Measurements from ENCODE around the gene ALDH7A1.
"Not testable (repeated sequence)": the region's sequence is repeated elsewhere in the genome, so short reads cannot be mapped to it uniquely, and the experiment has no call there.

ALDH7A1 gene

DNA sequence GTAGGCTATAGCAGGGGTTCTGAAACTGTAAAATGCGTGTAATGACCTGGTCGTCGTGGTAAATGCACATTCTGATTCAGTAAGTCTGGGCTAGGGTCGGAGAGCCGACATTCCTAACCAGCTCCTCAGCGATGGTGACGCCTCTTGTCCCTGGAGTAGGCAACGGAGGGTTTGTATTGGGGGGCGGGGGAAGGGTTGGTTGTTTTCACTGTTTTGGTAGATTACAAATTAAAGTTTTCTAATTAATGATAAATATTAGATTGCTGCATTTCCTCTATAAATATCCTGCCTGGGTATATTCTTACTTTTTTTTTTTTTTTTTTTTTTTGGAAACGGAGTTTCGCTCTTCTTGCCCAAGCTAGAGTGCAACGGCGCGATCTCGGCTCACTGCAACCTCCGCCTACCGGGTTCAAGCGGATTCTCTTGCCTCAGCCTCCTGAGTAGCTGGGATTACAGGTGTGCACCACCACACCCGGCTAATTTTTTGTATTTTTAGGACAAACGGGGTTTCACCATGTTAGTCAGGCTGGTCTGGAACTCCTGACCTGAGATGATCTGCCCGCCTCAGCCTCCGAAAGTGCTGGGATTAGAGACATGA is 566 bp upstream of the ALDH7A1 start:
- no peak for DNase-seq (ENCODE audit: low spot score)

DNA sequence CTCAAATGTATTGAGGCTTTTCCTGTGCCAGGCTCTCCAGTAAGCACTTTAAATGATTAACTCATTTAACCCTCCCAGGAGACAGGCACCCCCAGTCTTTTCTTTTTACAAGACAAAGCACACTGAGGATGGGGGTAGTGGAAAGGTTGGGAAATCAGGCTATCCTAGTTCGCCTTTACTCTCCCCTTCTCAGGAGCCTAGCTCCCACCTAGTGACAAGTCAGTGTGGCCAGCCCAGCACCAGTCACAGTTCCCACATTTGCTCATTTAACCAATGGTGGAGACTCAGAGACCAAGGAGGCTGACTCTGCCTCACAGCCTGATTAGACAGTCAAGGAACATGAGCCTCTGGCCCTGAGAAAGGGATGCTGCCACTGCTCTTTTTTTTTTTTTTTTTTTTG is 3.5 kb downstream of the ALDH7A1 start:
- no peak for DNase-seq (ENCODE audit: low spot score)

DNA sequence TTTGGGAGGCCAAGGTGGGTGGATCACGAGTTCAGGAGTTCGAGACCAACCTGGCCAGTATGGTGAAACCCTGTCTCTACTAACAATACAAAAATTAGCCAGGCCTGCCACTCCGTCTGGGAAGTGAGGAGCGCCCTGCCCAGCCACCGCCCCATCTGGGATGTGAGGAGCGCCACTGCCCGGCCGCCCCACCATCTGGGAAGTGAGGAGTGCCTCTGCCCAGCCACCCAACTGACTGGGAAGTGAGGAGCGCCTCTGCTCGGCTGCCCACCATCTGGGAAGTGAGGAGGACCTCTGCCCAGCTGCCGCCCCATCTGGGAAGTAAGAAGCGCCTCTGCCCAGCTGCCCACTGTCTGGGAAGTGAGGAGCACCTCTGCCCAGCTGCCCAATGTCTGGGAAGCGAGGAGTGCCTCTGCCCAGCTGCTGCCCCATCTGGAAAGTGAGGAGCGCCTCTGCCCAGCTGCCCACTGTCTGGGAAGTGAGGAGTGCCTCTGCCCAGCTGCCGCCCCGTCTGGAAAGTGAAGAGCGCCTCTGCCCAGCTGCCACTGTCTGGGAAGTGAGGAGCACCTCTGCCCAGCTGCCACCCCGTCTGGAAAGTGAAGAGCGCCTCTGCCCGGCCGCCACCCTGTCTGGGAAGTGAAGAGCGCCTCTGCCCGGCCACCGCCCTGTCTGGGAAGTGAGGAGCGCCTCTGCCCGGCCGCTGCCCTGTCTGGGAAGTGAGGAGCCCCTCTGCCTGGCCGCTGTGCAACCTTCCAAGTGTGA is 5.3 kb downstream of the ALDH7A1 start:
- no peak for DNase-seq (ENCODE audit: low spot score)

DNA sequence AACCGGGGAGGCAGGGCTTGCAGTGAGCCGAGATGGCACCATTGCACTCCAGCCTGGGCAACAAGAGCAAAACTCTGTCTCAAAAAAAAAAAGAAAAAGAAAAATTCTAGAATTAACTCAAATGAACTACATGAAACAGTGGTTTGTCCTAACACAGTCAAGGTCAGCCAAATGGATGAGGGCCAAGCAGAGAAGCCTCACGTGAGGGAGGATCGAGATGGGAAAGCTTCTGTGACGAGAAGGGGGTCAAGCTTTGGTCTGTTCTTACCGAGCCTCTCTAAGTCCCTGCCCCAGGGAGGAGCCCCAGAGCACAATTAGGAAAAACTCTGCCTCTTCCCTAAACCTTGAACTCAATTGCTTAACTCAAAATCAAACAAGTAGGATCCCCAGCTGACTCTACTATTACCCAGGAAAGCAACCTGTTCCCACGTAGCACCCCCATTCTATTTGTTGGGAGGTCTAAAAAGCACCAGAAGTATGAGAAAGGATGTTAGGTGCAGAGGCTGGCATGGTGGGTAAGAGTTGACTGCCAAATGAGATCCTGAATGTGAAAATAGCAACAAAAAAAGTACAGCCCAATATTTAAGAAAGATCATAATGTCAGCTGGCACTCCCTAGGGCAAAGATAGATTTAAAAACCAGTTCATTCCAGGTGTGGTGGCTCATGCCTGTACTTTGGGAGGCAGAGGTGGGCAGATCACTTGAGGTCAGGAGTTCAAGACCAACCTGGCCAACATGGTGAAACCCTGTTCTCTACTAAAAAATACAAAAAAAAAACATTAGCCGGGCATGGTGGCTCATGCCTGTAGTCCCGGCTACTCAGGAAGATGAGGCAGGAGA is 7.2 kb downstream of the ALDH7A1 start:
- no peak for DNase-seq (ENCODE audit: low spot score)

DNA sequence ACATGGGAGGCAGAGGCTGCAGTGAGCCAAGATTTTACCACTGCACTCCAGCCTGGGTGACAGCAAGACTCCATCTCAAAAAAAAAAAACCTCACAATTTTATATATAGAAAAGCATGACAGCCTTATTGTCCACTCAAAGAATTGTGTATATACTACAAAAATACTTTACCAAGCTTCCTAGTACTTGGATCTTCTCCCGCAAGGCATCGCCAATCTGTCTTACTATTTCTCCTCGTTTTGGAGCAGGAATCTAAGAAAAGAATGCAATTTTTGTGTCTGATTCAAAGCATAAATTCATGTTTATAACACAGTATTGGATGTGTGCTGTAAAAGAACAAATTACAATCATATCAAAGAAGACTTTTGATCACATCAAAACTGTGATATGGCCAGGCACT is 11.3 kb downstream of the ALDH7A1 start:
- DNase-seq (ENCODE audit: low spot score): no peak

DNA sequence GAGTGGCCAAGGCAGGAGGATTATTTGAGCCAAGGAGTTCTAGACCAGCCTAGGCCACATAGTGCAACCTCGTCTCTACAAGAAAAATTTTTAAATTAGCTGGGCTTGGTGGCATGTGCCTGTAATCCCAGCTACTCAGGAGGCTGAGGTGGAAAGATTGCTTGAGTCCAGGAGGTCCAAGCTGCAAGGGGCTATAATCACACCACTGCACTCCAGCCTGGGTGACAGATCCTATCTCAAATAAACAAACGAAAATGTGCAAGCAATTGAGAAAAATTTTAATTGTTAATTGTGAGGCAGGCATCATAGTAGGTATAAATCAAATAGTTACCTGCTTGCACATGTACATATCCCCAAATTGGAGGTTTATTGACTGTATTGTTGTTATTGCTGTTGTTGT is 15.3 kb downstream of the ALDH7A1 start:
- DNase-seq (ENCODE audit: low spot score): no peak

DNA sequence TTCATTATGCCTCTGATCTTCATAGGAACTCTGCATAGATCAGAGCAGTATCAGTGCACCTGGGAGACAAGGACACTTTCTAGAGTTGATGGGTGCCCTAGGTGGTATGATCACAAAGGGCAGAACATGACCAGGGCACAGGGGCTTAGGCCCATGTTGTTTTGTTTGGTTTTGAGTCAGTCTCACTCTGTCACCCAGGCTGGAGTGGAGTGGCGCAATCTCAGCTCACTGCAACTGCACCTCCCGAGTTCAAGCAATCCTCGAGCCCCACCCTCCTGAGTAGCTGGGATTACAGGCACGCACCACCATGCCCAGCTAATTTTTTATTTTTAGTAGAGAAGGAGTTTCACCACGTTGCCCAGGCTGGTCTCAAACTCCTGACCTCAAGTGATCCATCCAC is 17.6 kb downstream of the ALDH7A1 start:
- DNase-seq (ENCODE audit: low spot score): no peak

DNA sequence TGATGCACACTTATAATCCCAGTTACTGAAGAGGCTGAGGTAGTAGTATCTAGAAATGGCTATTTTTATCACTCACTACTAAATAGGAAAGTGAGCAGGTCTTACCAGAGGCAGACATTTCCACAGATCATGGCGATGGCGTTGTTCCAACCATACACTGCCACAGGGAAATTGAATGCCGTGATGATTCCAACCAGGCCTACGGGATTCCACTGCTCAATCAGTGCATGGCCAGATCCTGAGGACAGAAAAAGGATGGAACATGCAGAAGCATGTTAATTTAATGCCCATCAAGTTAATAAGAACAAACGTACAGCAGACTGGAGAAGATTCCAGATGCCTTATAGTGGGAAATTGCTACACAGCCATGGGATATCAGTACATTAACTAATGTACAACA is 18.0 kb downstream of the ALDH7A1 start:
- no peak for DNase-seq (ENCODE audit: low spot score)

DNA sequence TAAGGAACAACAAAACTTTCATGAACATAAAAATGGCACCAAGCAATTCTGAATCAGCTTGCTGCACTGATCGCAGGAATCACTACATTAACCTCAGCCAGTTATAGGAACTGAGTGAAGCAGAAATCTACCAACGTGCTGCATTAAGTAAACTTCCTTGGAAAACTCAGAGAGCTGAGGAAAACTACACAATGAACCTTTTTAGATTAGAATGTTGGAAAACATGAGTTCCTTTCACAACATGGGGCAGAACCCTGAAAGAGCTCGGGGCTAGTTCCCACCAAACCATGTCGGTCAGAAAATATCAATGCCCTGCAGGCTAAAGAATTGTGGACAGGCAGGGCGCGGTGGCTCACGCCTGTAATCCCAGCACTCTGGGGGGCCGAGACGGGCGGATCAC is 19.4 kb downstream of the ALDH7A1 start:
- DNase-seq (ENCODE audit: low spot score): no peak

DNA sequence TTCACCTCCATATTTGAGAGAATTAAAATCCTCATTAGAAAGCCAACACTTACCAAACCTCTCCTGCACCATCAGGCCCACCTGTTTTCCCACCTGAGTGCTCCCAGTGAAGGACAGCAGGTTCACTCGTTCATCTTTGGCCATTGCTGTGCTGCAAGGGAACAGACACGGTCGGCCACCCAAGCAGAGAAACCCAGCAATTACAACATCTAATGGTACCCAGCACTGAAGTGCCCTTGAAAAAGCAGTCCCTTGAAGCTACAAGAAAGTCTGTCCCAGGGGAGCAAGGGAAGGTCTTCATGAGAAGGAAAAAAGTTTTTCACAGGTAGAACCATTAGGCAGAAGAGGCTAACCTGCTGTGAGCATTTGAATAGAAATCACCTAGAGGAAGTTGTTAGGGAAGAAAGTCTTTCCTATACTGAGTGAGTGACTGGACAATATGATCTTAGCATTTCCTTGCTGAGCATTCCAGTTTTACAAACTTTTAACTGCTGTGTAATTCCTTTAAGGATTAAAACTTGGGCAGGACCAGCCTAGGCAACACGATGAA is 26.7 kb downstream of the ALDH7A1 start:
- DNase-seq (ENCODE audit: low spot score): no peak

DNA sequence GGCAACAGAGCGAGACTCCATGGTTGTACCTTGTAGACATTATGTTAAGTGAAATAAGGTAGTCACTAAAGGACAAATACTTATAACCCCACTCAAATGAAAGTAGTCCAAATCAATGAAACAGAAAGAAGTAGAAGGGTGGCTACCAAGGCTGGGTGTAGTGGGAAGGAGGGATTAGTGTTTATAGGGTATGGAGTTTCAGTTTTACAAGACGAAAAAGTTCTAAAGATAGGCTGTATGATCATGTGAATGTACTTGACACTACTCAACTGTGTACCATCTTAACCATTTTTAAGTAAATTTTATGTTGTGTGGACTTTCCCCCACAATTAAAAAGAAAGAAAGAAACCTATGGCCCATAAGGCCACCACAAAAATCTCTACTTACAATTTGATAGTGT is 32.2 kb downstream of the ALDH7A1 start:
- DNase-seq (ENCODE audit: low spot score): no peak

DNA sequence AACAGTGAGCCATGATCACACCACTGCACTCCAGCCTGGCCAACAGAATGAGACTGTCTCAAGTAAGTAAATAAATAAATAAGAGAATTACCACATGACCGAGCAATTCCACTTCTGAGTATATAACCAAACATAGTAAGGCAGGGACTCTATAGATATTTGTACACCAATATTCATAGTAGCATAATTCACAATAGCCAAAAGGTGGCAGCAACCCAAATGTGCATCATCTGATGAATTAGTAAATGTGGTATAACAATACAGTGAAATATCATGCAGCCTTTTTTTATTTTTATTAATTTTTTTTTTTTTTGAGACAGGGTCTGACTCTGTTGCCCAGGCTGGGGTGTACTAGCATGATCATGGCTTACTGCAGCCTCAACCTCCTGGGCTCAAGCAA is 33.1 kb downstream of the ALDH7A1 start:
- no peak for DNase-seq (ENCODE audit: low spot score)

DNA sequence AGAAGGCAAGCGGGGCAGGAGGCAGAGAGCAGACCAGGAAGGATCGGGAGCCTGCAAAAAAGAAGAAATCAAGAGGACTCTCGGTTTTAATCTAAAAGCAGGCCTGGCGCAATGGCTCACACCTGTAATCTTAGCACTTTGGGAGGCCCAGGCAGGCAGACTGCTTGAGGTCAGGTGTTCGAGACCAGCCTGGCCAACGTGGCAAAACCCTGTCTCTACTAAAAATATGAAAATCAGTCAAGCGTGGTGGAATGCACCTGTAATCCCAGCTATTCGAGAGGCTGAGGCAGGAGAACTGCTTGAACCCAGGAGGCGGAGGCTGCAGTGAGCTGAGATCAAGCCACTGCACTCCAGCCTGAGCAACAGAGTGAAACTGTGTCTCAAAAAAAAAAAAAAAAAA is 39.9 kb downstream of the ALDH7A1 start:
- DNase-seq (ENCODE audit: low spot score): not testable (repeated sequence)

DNA sequence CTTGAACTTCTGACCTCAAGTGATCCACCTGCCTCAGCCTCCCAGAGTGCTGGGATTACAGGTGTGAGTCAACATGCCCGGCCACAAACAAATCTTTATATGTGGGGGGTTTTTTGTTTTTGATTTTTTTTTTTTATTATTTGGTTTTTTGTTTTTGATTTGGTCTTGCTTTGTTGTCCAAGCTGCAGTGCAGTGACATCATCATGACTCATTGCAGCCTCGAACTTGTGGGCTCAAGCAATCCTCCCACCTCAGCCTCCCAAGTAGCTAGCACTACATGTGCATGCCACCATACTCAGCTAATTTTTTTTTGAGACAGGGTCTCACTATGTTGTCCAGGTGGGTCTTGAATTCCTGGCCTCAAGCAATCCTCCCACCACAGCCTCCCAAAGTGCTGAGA is 42.4 kb downstream of the ALDH7A1 start:
- DNase-seq (ENCODE audit: low spot score): no peak

DNA sequence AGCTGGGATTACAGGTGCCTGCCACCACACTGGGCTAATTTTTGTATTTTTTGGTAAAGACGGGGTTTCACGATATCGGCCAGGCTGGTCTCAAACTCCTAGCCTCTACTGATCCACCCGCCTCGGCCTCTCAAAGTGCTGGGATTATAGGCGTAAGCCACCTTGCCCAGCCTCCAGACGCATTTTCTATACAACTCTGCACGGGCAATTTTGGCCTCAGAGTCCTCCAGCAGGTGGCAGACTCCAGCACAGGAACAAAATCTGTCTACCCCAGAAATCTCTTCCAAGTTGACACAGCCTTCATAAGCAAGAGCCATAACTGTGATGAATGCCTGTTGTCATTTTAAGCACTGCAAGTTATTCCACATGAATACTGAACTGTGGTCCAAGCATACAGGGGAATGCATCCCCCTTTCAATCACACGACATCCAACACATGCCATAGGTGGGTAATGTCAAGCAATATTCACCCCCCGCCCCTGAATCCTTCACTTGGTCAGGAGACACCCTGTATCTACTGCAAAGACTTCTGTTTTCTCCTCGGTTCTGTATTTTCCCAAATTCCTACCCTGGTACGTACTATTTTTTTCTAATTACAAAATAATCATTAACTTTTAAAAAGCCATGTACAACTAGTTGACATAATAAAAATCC is 50.8 kb downstream of the ALDH7A1 start:
- no peak for DNase-seq (ENCODE audit: low spot score)

DNA sequence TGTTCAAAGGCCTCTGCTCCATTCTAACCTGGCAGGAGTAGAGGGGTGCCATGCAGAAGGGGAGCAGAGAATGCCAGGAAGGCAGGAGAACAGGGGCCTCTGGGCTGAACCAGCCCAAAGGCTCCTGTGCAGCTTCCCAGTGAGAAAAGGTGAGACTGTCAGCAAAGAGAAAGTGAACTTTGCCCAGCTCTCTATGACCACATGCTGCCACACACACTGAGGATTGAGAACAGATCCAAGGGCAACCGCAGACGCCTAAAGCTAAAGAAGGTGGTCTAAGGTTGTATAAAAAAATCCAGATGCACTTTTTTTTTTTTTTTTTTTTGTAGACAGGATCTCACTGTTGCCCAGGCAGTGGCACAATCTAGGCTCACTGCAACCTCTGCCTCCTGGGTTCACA is 51.4 kb downstream of the ALDH7A1 start:
- DNase-seq (ENCODE audit: low spot score): no peak

DNA sequence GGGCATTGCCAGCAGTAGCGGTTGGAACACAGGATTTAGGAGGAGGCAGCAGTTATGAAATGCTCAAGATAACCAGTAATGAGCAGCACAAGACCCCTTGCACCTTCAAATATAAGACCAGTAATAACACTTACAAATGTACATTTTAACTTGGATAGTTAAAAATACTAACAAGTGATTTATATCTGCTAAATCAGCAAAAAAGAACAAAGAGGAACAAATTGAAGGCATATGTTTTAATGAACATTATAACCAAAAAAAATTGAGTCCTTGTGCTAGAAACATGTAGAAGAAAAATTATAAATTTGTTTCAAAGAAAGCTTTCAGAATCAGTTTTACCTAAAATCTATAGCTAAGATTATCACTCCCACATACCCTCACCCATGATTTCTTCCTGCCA is 52.0 kb downstream of the ALDH7A1 start:
- DNase-seq (ENCODE audit: low spot score): no peak

DNA sequence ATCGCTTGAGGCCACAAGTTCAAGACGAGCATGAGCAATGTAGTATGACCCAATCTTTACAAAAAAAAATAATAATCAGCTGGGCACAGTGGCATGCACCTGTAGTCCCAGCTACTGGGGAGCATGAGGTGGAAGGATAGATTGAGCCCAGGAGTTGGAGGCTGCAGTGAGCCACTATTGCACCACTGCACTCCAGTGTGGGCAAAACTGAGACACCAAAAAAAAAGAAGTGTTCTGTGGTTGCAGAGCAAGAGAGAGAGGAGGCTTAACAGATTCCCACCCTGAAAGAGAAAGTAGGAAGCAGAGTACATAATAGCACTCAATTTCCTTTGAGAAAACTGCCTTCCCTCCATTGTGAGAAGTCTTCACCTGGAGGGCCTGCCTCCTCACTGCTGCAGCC is 52.6 kb downstream of the ALDH7A1 start:
- DNase-seq (ENCODE audit: low spot score): no peak

DNA sequence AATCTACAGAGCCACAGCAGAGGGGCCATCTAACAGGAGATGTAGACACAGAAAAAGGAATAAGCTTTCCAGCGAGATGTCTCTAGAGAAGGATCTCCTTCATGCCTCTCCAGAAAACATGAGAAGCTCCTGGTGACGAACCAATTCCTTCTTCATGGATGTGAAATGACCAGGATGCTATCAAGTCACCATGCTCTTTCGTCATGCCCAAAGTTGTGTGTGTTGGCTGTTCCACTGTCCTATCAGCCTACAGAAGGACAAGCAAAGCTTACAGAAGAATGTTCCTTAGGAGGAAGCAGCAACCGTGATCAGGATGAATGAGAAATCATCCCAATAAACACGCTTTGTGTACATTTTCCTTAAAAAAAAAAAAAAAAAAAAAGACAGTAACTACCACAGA is 54.4 kb downstream of the ALDH7A1 start:
- DNase-seq (ENCODE audit: low spot score): no peak

DNA sequence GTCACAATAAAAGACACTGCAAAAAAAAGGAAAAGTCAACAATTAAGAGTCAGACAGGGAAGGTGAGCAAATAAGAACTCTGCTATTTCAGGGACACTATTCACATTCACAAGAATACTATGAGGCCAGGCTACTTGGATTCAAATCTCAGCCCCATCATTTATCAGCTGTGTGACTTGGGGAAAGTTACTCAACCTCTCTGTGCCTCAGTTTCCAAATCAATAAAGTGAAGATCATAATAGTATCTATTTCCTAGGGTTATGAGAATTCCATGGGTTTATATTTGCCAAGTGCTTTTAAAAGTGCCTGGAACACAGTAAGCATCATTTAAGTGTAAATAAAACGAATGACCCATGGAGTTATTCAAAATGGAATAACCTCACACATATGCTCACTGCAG is 56.4 kb downstream of the ALDH7A1 start:
- DNase-seq (ENCODE audit: low spot score): no peak

DNA sequence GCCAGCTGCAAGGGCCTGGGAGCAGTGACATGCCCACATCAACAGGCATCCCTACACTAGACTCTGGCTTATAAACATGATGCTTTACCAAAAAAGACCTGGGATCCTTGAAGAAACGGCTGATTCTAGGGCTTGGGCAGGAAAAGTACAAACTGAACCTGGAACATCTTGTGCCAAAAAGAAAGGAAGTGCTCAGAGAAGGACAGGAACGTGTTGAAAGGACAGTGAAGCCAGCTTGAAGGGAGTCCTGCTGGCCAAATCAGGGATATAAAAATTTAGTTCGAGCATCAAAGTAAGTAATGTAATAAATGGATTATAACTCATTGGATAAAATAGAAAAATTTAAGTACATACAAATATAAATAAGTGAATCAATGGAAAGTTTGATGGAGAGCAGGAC is 58.1 kb downstream of the ALDH7A1 start:
- no peak for DNase-seq (ENCODE audit: low spot score)

DNA sequence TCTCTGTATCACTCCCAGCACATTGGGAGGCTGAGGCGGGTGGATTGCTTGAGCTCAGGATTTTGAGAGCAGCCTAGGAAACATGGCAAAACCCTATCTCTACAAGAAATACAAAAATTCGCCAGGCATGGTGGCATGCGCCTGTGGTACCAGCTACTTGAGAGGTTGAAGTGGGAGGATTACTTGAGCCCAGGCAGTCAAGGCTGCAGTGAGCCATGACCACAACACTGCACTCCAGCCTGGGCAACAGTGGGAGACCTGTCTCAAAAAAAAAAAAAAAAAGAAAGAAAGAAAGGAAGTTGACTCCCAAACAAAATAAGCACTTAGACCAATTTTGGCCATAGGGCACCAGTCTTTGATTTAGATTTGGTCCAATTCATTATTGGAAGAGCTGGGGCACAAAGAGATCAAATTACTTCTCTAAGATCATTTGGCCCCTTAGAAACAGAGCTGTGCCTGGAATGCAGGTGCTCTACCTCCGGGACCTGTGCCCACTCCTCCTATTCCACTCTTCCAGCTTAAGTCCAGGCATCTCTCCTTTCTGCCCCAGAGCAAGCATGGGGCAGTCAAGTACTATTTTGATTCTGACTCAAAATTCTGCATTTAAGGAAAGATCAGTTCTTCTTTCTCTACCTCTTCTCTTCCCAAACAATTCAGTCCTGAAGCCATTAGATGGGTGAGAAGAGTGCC is 59.0 kb downstream of the ALDH7A1 start:
- no peak for DNase-seq (ENCODE audit: low spot score)
